ENCODE results near the gene MAP3K6. TPM values are rescaled to one million over a fixed set of nuclear protein-coding genes. Genes with fewer than 3 reads are reported as not detected.
A peak's percentile ranks its signal among the peaks of the same experiment; 100 is the strongest.

MAP3K6 gene
- total RNA-seq, 1 experiment from 2014 or later = 7.7 TPM

DNA sequence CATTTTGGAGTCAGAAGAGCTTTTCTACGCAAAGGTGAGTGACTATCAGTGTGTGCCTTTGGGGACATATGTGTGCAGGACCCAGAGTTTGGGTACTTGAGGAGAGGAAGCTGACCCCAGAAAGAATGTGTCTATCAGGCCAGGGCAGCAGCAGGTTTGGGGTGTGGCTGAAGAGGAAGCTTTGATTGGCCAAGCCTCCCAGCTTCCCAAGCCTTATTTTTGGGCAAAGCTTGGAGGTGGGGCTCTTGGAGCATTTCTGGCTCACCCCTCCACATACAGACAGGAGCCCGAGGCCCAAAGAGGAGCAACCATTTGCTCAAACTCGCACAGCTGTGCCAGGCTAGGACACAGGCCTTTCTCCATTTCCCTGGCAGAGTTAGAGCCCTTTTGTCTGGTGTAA is 30.3 kb upstream of the MAP3K6 start:
- no peaks in the 10 kb centered on the region; the same call in 1 of the 2 replicates for H3K27me3 Mint-ChIP-seq (ENCODE audit: low read depth)
- DNase-seq = no peak
- WGBS (ENCODE audit: extremely low coverage, insufficient read length, low lambda C conversion rate) = no CpG with 5 or more reads among the region's 3 CpGs
- H3K4me1 ChIP-seq (ENCODE audit: insufficient read depth, low read length) = no peaks in the 10 kb centered on the region; the same call in 1 of the 2 replicates
- H3T11ph ChIP-seq (ENCODE audit: low read length) = no peak overlapping the region
- no peak overlapping the region for H2AFZ ChIP-seq (ENCODE audit: low read length)
- H3K27ac ChIP-seq (ENCODE audit: insufficient read length, low read depth, low read length) = no peak overlapping the region
- no peak overlapping the region for H4K5ac ChIP-seq (ENCODE audit: insufficient read length, low read depth, low read length)
- peaks cover 0 to 4% (median 3%) of the 10 kb centered on the region in 3 experiments; a peak in 2 of 7 replicates for H3K36me3 Mint-ChIP-seq (ENCODE audit: insufficient read depth in 1 of 3, low read depth in 3 of 3)
- no peaks in the 10 kb centered on the region for H4K20me1 ChIP-seq (ENCODE audit: control insufficient read depth, insufficient read depth, insufficient read length)
- no peaks in the 10 kb centered on the region for H3K27me3 ChIP-seq (ENCODE audit: insufficient read depth, low read length)
- H3K18ac ChIP-seq (ENCODE audit: insufficient read length, low read depth, low read length) = no peak overlapping the region
- no peak overlapping the region for H2AK5ac ChIP-seq (ENCODE audit: insufficient read length, low read length)
- H3K79me2 ChIP-seq (ENCODE audit: insufficient read depth, low read length) = no peaks in the 10 kb centered on the region
- H3K14ac ChIP-seq (ENCODE audit: insufficient read depth, low read length) = no peak overlapping the region
- H3K27ac Mint-ChIP-seq = peak overlapping the region in 2 of 3 experiments; percentile 36 to 40; a peak in 2 of 7 replicates
- H3K9ac ChIP-seq (ENCODE audit: extremely low read depth, insufficient read length, low read length) = no peak overlapping the region
- H2BK15ac ChIP-seq (ENCODE audit: low read depth, low read length) = no peak overlapping the region
- peaks cover 1% of the 10 kb centered on the region for H3K23me2 ChIP-seq (ENCODE audit: insufficient read length, low read depth, low read length, poor library complexity, severe bottlenecking)
- no peak overlapping the region for H3K4me3 Mint-ChIP-seq
- H3K4ac ChIP-seq (ENCODE audit: low read depth, low read length) = no peak overlapping the region
- H3K79me1 ChIP-seq (ENCODE audit: insufficient read depth, low read depth, low read length, poor library complexity, severe bottlenecking) = no peaks in the 10 kb centered on the region
- no peak overlapping the region for H2BK20ac ChIP-seq (ENCODE audit: low read depth, low read length, poor library complexity, severe bottlenecking)
- H2BK12ac ChIP-seq (ENCODE audit: insufficient read length, low read depth, low read length) = no peak overlapping the region
- H3K4me2 ChIP-seq (ENCODE audit: insufficient read depth, insufficient read length, low read length) = no peak overlapping the region
- no peak overlapping the region for H2BK5ac ChIP-seq (ENCODE audit: insufficient read length, low read length)
- no peaks in the 10 kb centered on the region; a peak in 1 of 5 replicates for H3K9me3 Mint-ChIP-seq
- H4K91ac ChIP-seq (ENCODE audit: insufficient read length, low read depth, low read length) = no peak overlapping the region
- no peaks in the 10 kb centered on the region for H3K9me3 ChIP-seq (ENCODE audit: control insufficient read depth, low read depth, low read length)
- peaks cover 32 to 46% of the 10 kb centered on the region in 2 experiments for H3K4me1 Mint-ChIP-seq
- no peak overlapping the region for H3K56ac ChIP-seq (ENCODE audit: insufficient read length, low read depth, low read length)
- TF ChIP-seq, protein P1, sequence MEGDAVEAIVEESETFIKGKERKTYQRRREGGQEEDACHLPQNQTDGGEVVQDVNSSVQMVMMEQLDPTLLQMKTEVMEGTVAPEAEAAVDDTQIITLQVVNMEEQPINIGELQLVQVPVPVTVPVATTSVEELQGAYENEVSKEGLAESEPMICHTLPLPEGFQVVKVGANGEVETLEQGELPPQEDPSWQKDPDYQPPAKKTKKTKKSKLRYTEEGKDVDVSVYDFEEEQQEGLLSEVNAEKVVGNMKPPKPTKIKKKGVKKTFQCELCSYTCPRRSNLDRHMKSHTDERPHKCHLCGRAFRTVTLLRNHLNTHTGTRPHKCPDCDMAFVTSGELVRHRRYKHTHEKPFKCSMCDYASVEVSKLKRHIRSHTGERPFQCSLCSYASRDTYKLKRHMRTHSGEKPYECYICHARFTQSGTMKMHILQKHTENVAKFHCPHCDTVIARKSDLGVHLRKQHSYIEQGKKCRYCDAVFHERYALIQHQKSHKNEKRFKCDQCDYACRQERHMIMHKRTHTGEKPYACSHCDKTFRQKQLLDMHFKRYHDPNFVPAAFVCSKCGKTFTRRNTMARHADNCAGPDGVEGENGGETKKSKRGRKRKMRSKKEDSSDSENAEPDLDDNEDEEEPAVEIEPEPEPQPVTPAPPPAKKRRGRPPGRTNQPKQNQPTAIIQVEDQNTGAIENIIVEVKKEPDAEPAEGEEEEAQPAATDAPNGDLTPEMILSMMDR (conservative IDR thresholded peaks at IDR 0.05) = no peak
- no peak overlapping the region for H4K8ac ChIP-seq (replicated peaks; ENCODE audit: insufficient read length, low read depth, low read length)
- no peak overlapping the region for H3K23ac ChIP-seq (ENCODE audit: insufficient read length, low read depth, low read length)
- H2BK120ac ChIP-seq (ENCODE audit: low read depth, low read length, poor library complexity, severe bottlenecking) = no peak overlapping the region

All from H9 (cell line).